Right lobe of liver (tissue), 4 donors: Measurements from ENCODE around the gene ZNF134.

Experiments used
- POLR2A ChIP-seq: fragments of 450-650 bp; IDR thresholded peaks from one replicate; pipeline ENCODE4 v1.6.1; 2017; ENCODE audit warnings: antibody characterized with exemption, mild to moderate bottlenecking
- TF ChIP-seq, protein P1 (sequence below), 4 donors: fragments of 200-600 bp in 3 of 4; fragments of 450-650 bp in 1 of 4; IDR thresholded peaks; one replicate each; pipeline versions ENCODE4 v1.5.1 to v1.8.0; 2016 to 2022; ENCODE audit warnings: antibody characterized with exemption in 4 of 4, mild to moderate bottlenecking in 2 of 4
- donor health status: DM: no; HTN: no; CAD: no.
- donor health status: DM: no; HTN: no; CAD: no.
- donor health status: DM: no; HTN: yes; CAD: no.

DNA sequence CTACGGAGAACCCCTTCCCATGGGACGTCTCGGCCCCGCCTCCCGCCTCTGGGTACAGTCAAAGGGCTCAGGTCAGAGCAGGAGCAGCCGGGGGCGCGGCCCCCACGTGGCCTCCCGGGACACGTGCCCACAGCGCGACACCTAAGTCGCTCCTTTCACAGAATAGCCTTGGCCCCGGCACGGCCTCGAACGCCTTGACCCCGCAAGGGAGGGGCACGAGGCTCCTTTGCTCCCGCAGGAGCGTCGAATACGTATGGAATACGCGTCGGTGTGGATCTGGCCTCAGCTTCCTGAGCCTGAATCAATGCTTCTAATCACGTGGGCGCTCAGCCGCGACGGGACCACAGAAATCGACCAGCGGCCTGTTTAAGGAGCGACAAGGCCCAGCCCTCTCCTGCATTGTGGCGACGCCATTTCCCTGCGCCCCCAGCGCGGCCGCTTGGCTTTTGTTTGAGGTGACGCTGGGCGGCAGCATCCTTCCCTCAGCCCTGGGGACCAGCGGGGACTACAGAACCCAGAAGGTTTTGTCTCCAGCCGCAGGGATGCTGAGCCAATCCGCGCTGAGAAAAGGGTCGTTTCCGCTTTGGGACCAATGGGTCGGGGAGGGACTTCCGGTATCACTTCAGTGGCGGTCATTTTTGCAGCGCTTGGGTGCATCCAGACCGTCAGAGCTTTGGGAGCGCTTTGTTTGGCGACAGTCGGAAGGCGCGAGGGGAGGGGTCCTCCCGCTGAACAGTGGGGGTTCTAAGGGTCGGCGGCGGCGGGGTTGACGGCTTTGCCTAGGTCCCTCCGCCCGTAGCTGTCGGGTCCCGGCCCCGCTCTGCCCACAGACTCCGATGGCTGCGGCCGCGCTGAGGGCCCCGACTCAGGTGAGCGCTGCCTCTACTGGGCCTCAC lies 30.3 kb upstream of the ZNF134 start, which contains the start of gene ZIK1:
- TF ChIP-seq, protein P1, sequence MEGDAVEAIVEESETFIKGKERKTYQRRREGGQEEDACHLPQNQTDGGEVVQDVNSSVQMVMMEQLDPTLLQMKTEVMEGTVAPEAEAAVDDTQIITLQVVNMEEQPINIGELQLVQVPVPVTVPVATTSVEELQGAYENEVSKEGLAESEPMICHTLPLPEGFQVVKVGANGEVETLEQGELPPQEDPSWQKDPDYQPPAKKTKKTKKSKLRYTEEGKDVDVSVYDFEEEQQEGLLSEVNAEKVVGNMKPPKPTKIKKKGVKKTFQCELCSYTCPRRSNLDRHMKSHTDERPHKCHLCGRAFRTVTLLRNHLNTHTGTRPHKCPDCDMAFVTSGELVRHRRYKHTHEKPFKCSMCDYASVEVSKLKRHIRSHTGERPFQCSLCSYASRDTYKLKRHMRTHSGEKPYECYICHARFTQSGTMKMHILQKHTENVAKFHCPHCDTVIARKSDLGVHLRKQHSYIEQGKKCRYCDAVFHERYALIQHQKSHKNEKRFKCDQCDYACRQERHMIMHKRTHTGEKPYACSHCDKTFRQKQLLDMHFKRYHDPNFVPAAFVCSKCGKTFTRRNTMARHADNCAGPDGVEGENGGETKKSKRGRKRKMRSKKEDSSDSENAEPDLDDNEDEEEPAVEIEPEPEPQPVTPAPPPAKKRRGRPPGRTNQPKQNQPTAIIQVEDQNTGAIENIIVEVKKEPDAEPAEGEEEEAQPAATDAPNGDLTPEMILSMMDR (IDR thresholded peaks at IDR 0.05), result no peak
- TF ChIP-seq POLR2A, result no peak
